GM12864 (cell line): ENCODE measurements around the gene PLCD4.

ENCODE experiments used
- DNase-seq: peaks from one replicate; pipeline ENCODE4 v3.0.0-alpha.2; 2011; ENCODE audit warnings: low read depth
- H3K4me3 ChIP-seq: 2 replicates; pipeline ENCODE4 v1.5.1; 2011; ENCODE audit warnings: mild to moderate bottlenecking, low read depth, low read length, control low read depth
- CTCF ChIP-seq: IDR thresholded peaks from 2 replicates; pipeline ENCODE4 v1.5.1; 2011; ENCODE audit warnings: low read depth, mild to moderate bottlenecking, moderate library complexity, low read length, control low read depth, inconsistent platforms; ENCODE audit errors: missing control alignments

The PLCD4 gene

GRCh38 chr2:218663901-218664300 is 56.2 kb downstream of the PLCD4 start:
- no peak overlapping the region for H3K4me3 ChIP-seq
- DNase-seq: no peak
- no peak for TF ChIP-seq CTCF

GRCh38 chr2:218664653-218665052 is 57.0 kb downstream of the PLCD4 start:
- no peak for DNase-seq
- no peak overlapping the region for H3K4me3 ChIP-seq
- TF ChIP-seq CTCF: no peak

- no peak for DNase-seq
- peak overlapping the region; percentile 86 for H3K4me3 ChIP-seq
- no peak for TF ChIP-seq CTCF
Observed at GRCh38 chr2:218671097-218671653, 63.5 kb downstream of the PLCD4 start.

- peak within 1 kb of the TSS; percentile 86 for H3K4me3 ChIP-seq
- TF ChIP-seq CTCF: no peak
- peak; percentile 54 for DNase-seq
Observed at GRCh38 chr2:218671654-218672566, 64.2 kb downstream of the PLCD4 start, which contains the start of the genes RNF25 and STK36. RNF25 (minus strand) TSS chr2:218672002; CDS start chr2:218671970, 32 bp downstream. STK36 (plus strand) TSS chr2:218672086; CDS start chr2:218672830, 744 bp downstream.

- no peak overlapping the region for H3K4me3 ChIP-seq
- DNase-seq: no peak
- TF ChIP-seq CTCF: no peak
Observed at GRCh38 chr2:218679119-218679518, 71.4 kb downstream of the PLCD4 start.

GRCh38 chr2:218680061-218680460 is 72.4 kb downstream of the PLCD4 start:
- no peak for TF ChIP-seq CTCF
- DNase-seq: no peak
- H3K4me3 ChIP-seq: no peak overlapping the region
